ENCODE measurements around the gene R3HDM2. TPM values are rescaled to one million over a fixed set of nuclear protein-coding genes. Genes with fewer than 3 reads are reported as not detected.

Gene R3HDM2
- polyA plus RNA-seq, 6 donors from 2014 or later, result 2.9 to 20.4 (median 10.2) TPM

- Mint-ChIP-seq H3K4me3 (no peak overlapping the region), H3K36me3 (peaks cover 12 to 29% of the 10 kb centered on the region in 2 donors), H3K4me1 (peaks cover 0 to 12% (median 9%) of the 10 kb centered on the region in 3 donors), H3K27ac (peak overlapping the region in 2 of 6 donors; percentile 15 to 21), H3K9me3 (no peaks in the 10 kb centered on the region), H3K27me3 (no peaks in the 10 kb centered on the region)
- ATAC-seq (ENCODE audit: low read depth in 2 of 2), result no peak
- DNase-seq, result no peak
Measured at GRCh38 chr12:57389033-57389432, 41.8 kb downstream of the R3HDM2 start.

- Mint-ChIP-seq H3K27ac (no peak overlapping the region), H3K4me3 (peak overlapping the region in 1 of 8 donors; percentile 38)
Measured at GRCh38 chr12:57388425-57388824, 42.4 kb downstream of the R3HDM2 start.

GRCh38 chr12:57386187-57386720, 44.6 kb downstream of the R3HDM2 start:
- no peak for ATAC-seq (ENCODE audit: low read depth in 2 of 2)
- H3K9me3 Mint-ChIP-seq, result no peaks in the 10 kb centered on the region
- peaks cover 12 to 21% of the 10 kb centered on the region in 2 donors for H3K36me3 Mint-ChIP-seq
- H3K4me1 Mint-ChIP-seq, result peaks cover 0 to 10% (median 9%) of the 10 kb centered on the region in 3 donors
- H3K27me3 Mint-ChIP-seq, result no peaks in the 10 kb centered on the region
- H3K27ac Mint-ChIP-seq, result peak overlapping the region in 1 of 6 donors; percentile 51
- no peak for DNase-seq
- no peak overlapping the region for H3K4me3 Mint-ChIP-seq

More at GRCh38 chr12:57388425-57388824, 42.4 kb downstream of the R3HDM2 start:
- no peak for DNase-seq
- H3K4me1 Mint-ChIP-seq, result peaks cover 0 to 10% (median 9%) of the 10 kb centered on the region in 3 donors
- no peak for ATAC-seq (ENCODE audit: low read depth in 2 of 2)
- no peaks in the 10 kb centered on the region for H3K9me3 Mint-ChIP-seq
- H3K36me3 Mint-ChIP-seq, result peaks cover 12 to 24% of the 10 kb centered on the region in 2 donors
- no peaks in the 10 kb centered on the region for H3K27me3 Mint-ChIP-seq

GRCh38 chr12:57385586-57385985, 45.3 kb downstream of the R3HDM2 start:
- peaks cover 0 to 12% (median 12%) of the 10 kb centered on the region in 3 donors for H3K4me1 Mint-ChIP-seq
- H3K36me3 Mint-ChIP-seq, result peaks cover 15 to 21% of the 10 kb centered on the region in 2 donors
- H3K27me3 Mint-ChIP-seq, result no peaks in the 10 kb centered on the region
- DNase-seq, result no peak
- H3K9me3 Mint-ChIP-seq, result no peaks in the 10 kb centered on the region
- no peak overlapping the region for H3K27ac Mint-ChIP-seq
- no peak for ATAC-seq (ENCODE audit: low read depth in 2 of 2)
- H3K4me3 Mint-ChIP-seq, result no peak overlapping the region

GRCh38 chr12:57384478-57384877, 46.4 kb downstream of the R3HDM2 start:
- H3K9me3 Mint-ChIP-seq, result no peaks in the 10 kb centered on the region
- peaks cover 0 to 14% (median 12%) of the 10 kb centered on the region in 3 donors for H3K4me1 Mint-ChIP-seq
- H3K4me3 Mint-ChIP-seq, result no peak overlapping the region
- peaks cover 14 to 17% of the 10 kb centered on the region in 2 donors for H3K36me3 Mint-ChIP-seq
- H3K27ac Mint-ChIP-seq, result no peak overlapping the region
- ATAC-seq (ENCODE audit: low read depth in 2 of 2) (no peak), DNase-seq (no peak)
- no peaks in the 10 kb centered on the region for H3K27me3 Mint-ChIP-seq

GRCh38 chr12:57381693-57382220, 49.1 kb downstream of the R3HDM2 start:
- DNase-seq (no peak), ATAC-seq (ENCODE audit: low read depth in 2 of 2) (no peak)
- H3K4me3 Mint-ChIP-seq, result no peak overlapping the region
- H3K27me3 Mint-ChIP-seq, result no peaks in the 10 kb centered on the region
- no peaks in the 10 kb centered on the region for H3K9me3 Mint-ChIP-seq
- peaks cover under 1 to 6% of the 10 kb centered on the region in 2 donors for H3K36me3 Mint-ChIP-seq
- H3K4me1 Mint-ChIP-seq, result peaks cover 4 to 21% (median 8%) of the 10 kb centered on the region in 3 donors
- H3K27ac Mint-ChIP-seq, result peak overlapping the region in 3 of 6 donors; percentile 62 to 79 (median 65)

- peaks cover 8 to 21% (median 9%) of the 10 kb centered on the region in 3 donors for H3K4me1 Mint-ChIP-seq
- ATAC-seq (ENCODE audit: low read depth in 2 of 2), result no peak
- H3K27me3 Mint-ChIP-seq, result no peaks in the 10 kb centered on the region
- DNase-seq, result no peak
- peak overlapping the region in 2 of 6 donors; percentile 60 to 70 for H3K27ac Mint-ChIP-seq
- H3K9me3 Mint-ChIP-seq, result no peaks in the 10 kb centered on the region
- peaks cover 0 to 5% of the 10 kb centered on the region in 2 donors for H3K36me3 Mint-ChIP-seq
- no peak overlapping the region for H3K4me3 Mint-ChIP-seq
Measured at GRCh38 chr12:57380300-57380699, 50.5 kb downstream of the R3HDM2 start.

GRCh38 chr12:57377103-57377840, 53.6 kb downstream of the R3HDM2 start:
- Mint-ChIP-seq H3K36me3 (peaks cover 0 to 5% of the 10 kb centered on the region in 2 donors), H3K27me3 (no peaks in the 10 kb centered on the region), H3K4me3 (no peak overlapping the region), H3K9me3 (no peaks in the 10 kb centered on the region), H3K4me1 (peaks cover 8 to 21% (median 12%) of the 10 kb centered on the region in 3 donors), H3K27ac (peak overlapping the region in 2 of 6 donors; percentile 5 to 36)
- DNase-seq, result no peak
- no peak for ATAC-seq (ENCODE audit: low read depth in 2 of 2)

- Mint-ChIP-seq H3K9me3 (peaks cover 0 to 4% (median 1%) of the 10 kb centered on the region in 7 donors), H3K36me3 (peaks cover 5 to 7% of the 10 kb centered on the region in 2 donors), H3K27ac (peak overlapping the region in 1 of 6 donors; percentile 64), H3K4me1 (peaks cover 0 to 13% (median 3%) of the 10 kb centered on the region in 3 donors), H3K4me3 (no peak overlapping the region), H3K27me3 (no peaks in the 10 kb centered on the region)
- ATAC-seq (ENCODE audit: low read depth in 2 of 2) (no peak), DNase-seq (no peak)
Measured at GRCh38 chr12:57372233-57372632, 58.6 kb downstream of the R3HDM2 start.

- Mint-ChIP-seq H3K27ac (peak overlapping the region in 1 of 6 donors; percentile 83), H3K27me3 (no peaks in the 10 kb centered on the region)
Measured at GRCh38 chr12:57370696-57371095, 60.1 kb downstream of the R3HDM2 start.

GRCh38 chr12:57370072-57370471, 60.8 kb downstream of the R3HDM2 start:
- ATAC-seq (ENCODE audit: low read depth in 2 of 2), result no peak
- Mint-ChIP-seq H3K4me3 (no peak overlapping the region), H3K27me3 (no peaks in the 10 kb centered on the region), H3K36me3 (peaks cover 18 to 19% of the 10 kb centered on the region in 2 donors), H3K4me1 (peaks cover 0 to 9% (median 9%) of the 10 kb centered on the region in 3 donors), H3K27ac (peak overlapping the region in 2 of 6 donors; percentile 9 to 38), H3K9me3 (peaks cover 4 to 15% (median 8%) of the 10 kb centered on the region in 7 donors)
- no peak for DNase-seq

More at GRCh38 chr12:57370696-57371095, 60.1 kb downstream of the R3HDM2 start:
- Mint-ChIP-seq H3K36me3 (peaks cover 18 to 19% of the 10 kb centered on the region in 2 donors), H3K4me1 (peaks cover 0 to 9% (median 9%) of the 10 kb centered on the region in 3 donors), H3K4me3 (no peak overlapping the region), H3K9me3 (peaks cover 4 to 15% (median 8%) of the 10 kb centered on the region in 7 donors)
- DNase-seq (no peak), ATAC-seq (ENCODE audit: low read depth in 2 of 2) (no peak)

GRCh38 chr12:57369202-57369601, 61.6 kb downstream of the R3HDM2 start:
- DNase-seq (no peak), ATAC-seq (ENCODE audit: low read depth in 2 of 2) (no peak)
- Mint-ChIP-seq H3K4me1 (peaks cover 0 to 9% (median 9%) of the 10 kb centered on the region in 3 donors), H3K27ac (no peak overlapping the region), H3K27me3 (no peaks in the 10 kb centered on the region), H3K4me3 (no peak overlapping the region), H3K36me3 (peaks cover 18 to 19% of the 10 kb centered on the region in 2 donors), H3K9me3 (peaks cover 4 to 15% (median 8%) of the 10 kb centered on the region in 7 donors)

- Mint-ChIP-seq H3K4me3 (no peak overlapping the region), H3K4me1 (peaks cover 0 to 9% (median 9%) of the 10 kb centered on the region in 3 donors), H3K27ac (peak overlapping the region in 2 of 6 donors; percentile 12 to 86), H3K27me3 (no peaks in the 10 kb centered on the region), H3K36me3 (peaks cover 18 to 19% of the 10 kb centered on the region in 2 donors), H3K9me3 (peaks cover 4 to 15% (median 8%) of the 10 kb centered on the region in 7 donors)
- DNase-seq (no peak), ATAC-seq (ENCODE audit: low read depth in 2 of 2) (no peak)
Measured at GRCh38 chr12:57368349-57369095, 62.3 kb downstream of the R3HDM2 start.
